Stomach (tissue), 4 donors: ENCODE measurements around the gene PCSK2.

Experiments used
- EP300 ChIP-seq: sonication (generic); formaldehyde crosslinking; IDR thresholded peaks from one replicate; pipeline ENCODE4 v1.6.1; 2017; ENCODE audit warnings: antibody characterized with exemption
- TF ChIP-seq, protein P1 (sequence below), 7 experiments: fragments of 450-650 bp in 4 of 7; fragments of 200-600 bp in 3 of 7; sonication (generic) in 3 of 7; IDR thresholded peaks; one replicate each; pipeline ENCODE4 v1.5.1; 2016 to 2019; ENCODE audit warnings: antibody characterized with exemption in 7 of 7, control low read depth in 2 of 7, mild to moderate bottlenecking in 1 of 7

DNA sequence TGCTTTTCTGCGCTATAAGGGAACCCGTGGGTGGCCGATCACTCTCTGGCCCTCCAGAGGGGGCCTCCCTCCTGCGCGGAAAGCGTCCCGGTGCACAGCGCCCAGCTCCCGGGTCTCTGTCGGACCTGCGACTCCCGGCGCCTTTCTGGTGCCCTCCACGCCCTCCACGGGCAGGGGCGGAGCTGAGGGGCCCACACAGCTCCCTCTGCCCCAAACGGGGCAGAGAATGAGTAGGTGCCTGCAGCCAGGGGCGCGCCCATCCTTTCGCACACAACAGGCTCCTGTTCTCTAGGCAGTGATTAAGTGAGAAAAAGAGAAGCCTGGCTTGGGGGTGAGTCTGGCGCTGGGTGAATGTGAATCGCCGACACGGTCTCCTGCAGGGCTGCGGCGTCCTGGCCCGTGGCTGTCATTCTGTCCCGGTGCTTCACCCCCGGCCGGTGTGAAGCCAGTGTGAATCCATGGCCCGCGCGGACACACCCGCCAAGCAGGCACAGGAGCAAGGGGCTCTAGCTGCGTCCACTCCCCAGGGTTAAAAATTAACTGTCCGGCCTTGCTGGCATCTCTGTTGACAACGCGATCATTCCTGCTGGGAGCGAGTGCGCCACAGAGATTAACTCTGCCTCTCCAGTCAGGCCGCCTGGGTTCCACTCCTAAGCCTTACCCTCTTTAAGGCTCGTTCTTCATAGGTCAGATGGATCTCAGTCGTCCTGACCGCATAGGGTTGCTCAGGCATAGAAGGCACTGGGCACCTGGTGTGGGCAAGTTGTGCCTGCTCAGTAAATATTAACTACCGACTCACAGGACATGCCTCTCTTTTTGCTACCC is 88.8 kb downstream of the PCSK2 start:
- TF ChIP-seq EP300: no peak
- TF ChIP-seq, protein P1, sequence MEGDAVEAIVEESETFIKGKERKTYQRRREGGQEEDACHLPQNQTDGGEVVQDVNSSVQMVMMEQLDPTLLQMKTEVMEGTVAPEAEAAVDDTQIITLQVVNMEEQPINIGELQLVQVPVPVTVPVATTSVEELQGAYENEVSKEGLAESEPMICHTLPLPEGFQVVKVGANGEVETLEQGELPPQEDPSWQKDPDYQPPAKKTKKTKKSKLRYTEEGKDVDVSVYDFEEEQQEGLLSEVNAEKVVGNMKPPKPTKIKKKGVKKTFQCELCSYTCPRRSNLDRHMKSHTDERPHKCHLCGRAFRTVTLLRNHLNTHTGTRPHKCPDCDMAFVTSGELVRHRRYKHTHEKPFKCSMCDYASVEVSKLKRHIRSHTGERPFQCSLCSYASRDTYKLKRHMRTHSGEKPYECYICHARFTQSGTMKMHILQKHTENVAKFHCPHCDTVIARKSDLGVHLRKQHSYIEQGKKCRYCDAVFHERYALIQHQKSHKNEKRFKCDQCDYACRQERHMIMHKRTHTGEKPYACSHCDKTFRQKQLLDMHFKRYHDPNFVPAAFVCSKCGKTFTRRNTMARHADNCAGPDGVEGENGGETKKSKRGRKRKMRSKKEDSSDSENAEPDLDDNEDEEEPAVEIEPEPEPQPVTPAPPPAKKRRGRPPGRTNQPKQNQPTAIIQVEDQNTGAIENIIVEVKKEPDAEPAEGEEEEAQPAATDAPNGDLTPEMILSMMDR (IDR thresholded peaks at IDR 0.05): no peak
